Mesendoderm (in vitro differentiated cells): Measurements from ENCODE around the gene SLAMF6.

Experiments used
- DNase-seq: peaks from one replicate; pipeline ENCODE4 v3.0.0; 2013
- H2AK5ac ChIP-seq: 2 replicates; pipeline ENCODE4 v1.6.1; 2013; ENCODE audit warnings: low read length, inconsistent platforms
- H2BK120ac ChIP-seq: 2 replicates; pipeline ENCODE4 v1.6.1; 2013; ENCODE audit warnings: low read depth, mild to moderate bottlenecking, low read length, moderate library complexity, mixed read lengths
- H2BK15ac ChIP-seq: replicated peaks from 2 replicates; pipeline ENCODE4 v1.6.1; 2013; ENCODE audit warnings: low read depth, mild to moderate bottlenecking, moderate library complexity
- H2BK5ac ChIP-seq: 2 replicates; pipeline ENCODE4 v1.6.1; 2013; ENCODE audit warnings: low read length, inconsistent platforms
- H3K18ac ChIP-seq: 2 replicates; pipeline ENCODE4 v1.6.1; 2013; ENCODE audit warnings: mild to moderate bottlenecking, low read length, mixed read lengths
- H3K23ac ChIP-seq: one replicate; pipeline ENCODE4 v1.6.1; 2013; ENCODE audit warnings: low read length
- H3K27ac ChIP-seq: 2 replicates; pipeline ENCODE4 v1.5.1; 2013; ENCODE audit warnings: low read depth, mild to moderate bottlenecking, inconsistent platforms, low read length, moderate library complexity
- H3K27me3 ChIP-seq: 2 replicates; pipeline ENCODE4 v1.6.1; 2013; ENCODE audit warnings: low read length, control low read depth, mild to moderate bottlenecking, inconsistent platforms; ENCODE audit not compliant: insufficient read depth, poor library complexity
- H3K36me3 ChIP-seq: 2 replicates; pipeline ENCODE4 v1.6.1; 2013; ENCODE audit warnings: low read length, inconsistent platforms; ENCODE audit not compliant: control insufficient read depth, insufficient read depth
- H3K4ac ChIP-seq: one replicate; pipeline ENCODE4 v1.6.1; 2013; ENCODE audit warnings: low read depth, mild to moderate bottlenecking, low read length, moderate library complexity
- H3K4me1 ChIP-seq: 2 replicates; pipeline ENCODE4 v1.6.1; 2013; ENCODE audit warnings: low read depth, low read length, inconsistent platforms; ENCODE audit not compliant: control insufficient read depth
- H3K4me2 ChIP-seq: 2 replicates; pipeline ENCODE4 v1.6.1; 2013; ENCODE audit warnings: low read length
- H3K4me3 ChIP-seq: 2 replicates; pipeline ENCODE4 v1.5.1; 2013; ENCODE audit warnings: mild to moderate bottlenecking, low read length
- H3K56ac ChIP-seq: one replicate; pipeline ENCODE4 v1.6.1; 2013; ENCODE audit warnings: low read length
- H3K79me1 ChIP-seq: 2 replicates; pipeline ENCODE4 v1.6.1; 2013; ENCODE audit warnings: low read length, inconsistent platforms
- H3K79me2 ChIP-seq: 2 replicates; pipeline ENCODE4 v1.6.1; 2013; ENCODE audit warnings: mild to moderate bottlenecking, low read length; ENCODE audit not compliant: control insufficient read depth, insufficient read depth
- H3K9ac ChIP-seq: 2 replicates; pipeline ENCODE4 v1.6.1; 2013; ENCODE audit warnings: low read length, inconsistent platforms
- H4K5ac ChIP-seq: one replicate; pipeline ENCODE4 v1.6.1; 2013; ENCODE audit warnings: low read length
- H4K8ac ChIP-seq: one replicate; pipeline ENCODE4 v1.6.1; 2013; ENCODE audit warnings: low read depth, mild to moderate bottlenecking, control low read depth, low read length, moderate library complexity
- WGBS: extraction: QIAGEN DNeasy Blood & Tissue Kit; methylation state at CpG from one replicate; pipeline ENCODE4 v1.1.7; 2013; ENCODE audit warnings: low lambda C conversion rate, missing lambda C conversion rate; ENCODE audit not compliant: insufficient coverage; ENCODE audit errors: extremely low coverage; 5-methylcytosine and 5-hydroxymethylcytosine counted together

The SLAMF6 gene

DNA sequence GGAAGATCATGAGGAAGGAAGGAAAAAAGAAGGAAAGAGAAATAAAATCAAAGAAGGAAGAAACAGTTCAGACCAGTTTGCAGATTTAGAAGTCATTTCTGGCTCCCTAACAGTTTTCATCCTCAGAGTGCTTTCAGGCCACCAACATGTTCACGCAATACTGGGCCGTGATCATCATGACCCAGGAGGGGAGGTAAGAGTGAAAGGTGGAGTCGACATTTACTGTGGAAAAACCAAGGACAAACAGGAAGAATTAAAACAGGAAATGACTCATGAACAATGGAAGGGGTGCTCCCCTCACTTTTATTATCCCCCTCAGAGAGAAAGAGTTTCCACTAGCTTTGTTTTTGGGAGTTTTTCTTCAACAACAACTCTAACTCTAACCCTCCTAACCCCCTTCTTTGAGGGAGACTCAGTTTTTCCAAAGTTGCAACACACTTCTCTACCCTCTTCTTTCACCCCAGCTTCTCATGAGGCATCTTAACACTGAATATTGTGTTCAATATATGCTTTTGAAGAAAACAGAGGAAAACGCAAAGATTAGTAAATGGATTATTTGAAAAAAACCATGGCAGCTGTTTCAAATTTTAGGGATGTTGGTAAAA is 62.3 kb downstream of the SLAMF6 start:
- H3K27ac ChIP-seq, result no peak overlapping the region
- no peak overlapping the region for H3K18ac ChIP-seq
- H2AK5ac ChIP-seq, result no peak overlapping the region
- peak; percentile 19 for DNase-seq
- H2BK120ac ChIP-seq, result no peak overlapping the region
- no peak overlapping the region for H4K5ac ChIP-seq
- no peak overlapping the region for H3K4ac ChIP-seq
- no peak overlapping the region for H2BK5ac ChIP-seq
- no peak overlapping the region for H2BK15ac ChIP-seq
- H3K79me2 ChIP-seq, result no peaks in the 10 kb centered on the region
- no peaks in the 10 kb centered on the region for H3K79me1 ChIP-seq
- H3K9ac ChIP-seq, result no peak overlapping the region
- H3K27me3 ChIP-seq, result no peaks in the 10 kb centered on the region
- no peak overlapping the region for H3K56ac ChIP-seq
- H3K36me3 ChIP-seq, result no peaks in the 10 kb centered on the region
- no peak overlapping the region for H3K4me2 ChIP-seq
- no CpG with 5 or more reads among the region's 4 CpGs for WGBS
- no peak overlapping the region for H3K23ac ChIP-seq
- H3K4me1 ChIP-seq, result no peaks in the 10 kb centered on the region
- no peak overlapping the region for H3K4me3 ChIP-seq
- no peak overlapping the region for H4K8ac ChIP-seq

DNA sequence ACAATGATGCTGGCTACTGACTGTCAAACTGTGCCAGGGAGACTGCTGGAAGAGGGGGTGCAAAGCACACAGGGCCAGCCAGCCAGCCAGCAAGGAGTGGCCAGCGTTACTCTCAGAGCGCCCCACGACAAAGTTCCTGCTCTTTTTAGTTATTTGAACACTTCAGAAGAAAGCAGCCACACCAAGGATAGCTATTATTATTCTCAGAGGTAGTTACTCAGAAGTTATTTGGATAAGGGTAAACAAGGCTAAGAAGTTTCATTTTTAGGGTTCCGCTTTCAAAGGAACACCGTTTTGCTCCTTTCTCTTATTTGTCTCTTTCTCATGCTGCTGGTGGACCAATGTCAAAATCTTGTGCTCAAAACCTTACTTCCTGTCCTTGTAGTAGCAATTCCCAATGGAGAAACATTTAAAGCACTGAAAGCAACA is 62.8 kb downstream of the SLAMF6 start:
- H3K27ac ChIP-seq, result no peak overlapping the region
- H3K56ac ChIP-seq, result no peak overlapping the region
- DNase-seq, result no peak
- H3K4ac ChIP-seq, result peak overlapping the region; percentile 55
- no peak overlapping the region for H3K4me3 ChIP-seq
- no peak overlapping the region for H4K8ac ChIP-seq
- H2AK5ac ChIP-seq, result no peak overlapping the region
- H2BK15ac ChIP-seq, result no peak overlapping the region
- H3K79me2 ChIP-seq, result no peaks in the 10 kb centered on the region
- H3K36me3 ChIP-seq, result no peaks in the 10 kb centered on the region
- no peak overlapping the region for H3K4me2 ChIP-seq
- no peaks in the 10 kb centered on the region for H3K79me1 ChIP-seq
- no peak overlapping the region for H3K23ac ChIP-seq
- no peak overlapping the region for H2BK5ac ChIP-seq
- no CpG with 5 or more reads among the region's 5 CpGs for WGBS
- H3K18ac ChIP-seq, result peak overlapping the region; percentile 90
- no peaks in the 10 kb centered on the region for H3K4me1 ChIP-seq
- no peaks in the 10 kb centered on the region for H3K27me3 ChIP-seq
- H3K9ac ChIP-seq, result no peak overlapping the region
- no peak overlapping the region for H2BK120ac ChIP-seq
- H4K5ac ChIP-seq, result no peak overlapping the region

DNA sequence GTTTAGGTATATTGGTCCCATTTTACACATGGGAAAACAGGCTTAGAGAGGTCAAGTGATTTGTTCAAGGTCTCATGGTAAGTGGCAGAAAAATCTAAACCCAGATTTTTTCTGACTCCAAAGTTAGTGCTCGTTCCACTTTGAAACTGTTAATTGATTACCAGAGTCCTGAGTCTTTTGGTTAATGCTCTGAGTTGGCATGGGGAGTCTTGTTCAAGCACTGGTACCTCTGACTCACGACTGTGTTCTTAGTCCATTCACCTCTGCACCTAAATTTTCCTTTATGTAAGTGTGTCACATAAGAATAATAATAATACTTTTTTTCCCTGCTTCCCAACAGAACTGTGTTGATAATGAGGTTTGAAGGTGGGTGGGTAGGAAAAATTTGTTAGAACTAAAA is 63.4 kb downstream of the SLAMF6 start:
- Histone ChIP-seq H2AK5ac (no peak overlapping the region), H3K4me2 (no peak overlapping the region), H3K27ac (no peak overlapping the region), H3K79me1 (no peaks in the 10 kb centered on the region), H4K5ac (no peak overlapping the region), H3K56ac (no peak overlapping the region), H3K23ac (no peak overlapping the region), H3K9ac (no peak overlapping the region), H3K4ac (no peak overlapping the region), H4K8ac (no peak overlapping the region), H2BK120ac (no peak overlapping the region), H3K4me3 (no peak overlapping the region), H3K79me2 (no peaks in the 10 kb centered on the region), H3K18ac (no peak overlapping the region), H3K4me1 (no peaks in the 10 kb centered on the region), H2BK5ac (no peak overlapping the region), H3K36me3 (no peaks in the 10 kb centered on the region), H2BK15ac (no peak overlapping the region), H3K27me3 (no peaks in the 10 kb centered on the region)
- WGBS, result no CpG with 5 or more reads among the region's 2 CpGs
- DNase-seq, result no peak

DNA sequence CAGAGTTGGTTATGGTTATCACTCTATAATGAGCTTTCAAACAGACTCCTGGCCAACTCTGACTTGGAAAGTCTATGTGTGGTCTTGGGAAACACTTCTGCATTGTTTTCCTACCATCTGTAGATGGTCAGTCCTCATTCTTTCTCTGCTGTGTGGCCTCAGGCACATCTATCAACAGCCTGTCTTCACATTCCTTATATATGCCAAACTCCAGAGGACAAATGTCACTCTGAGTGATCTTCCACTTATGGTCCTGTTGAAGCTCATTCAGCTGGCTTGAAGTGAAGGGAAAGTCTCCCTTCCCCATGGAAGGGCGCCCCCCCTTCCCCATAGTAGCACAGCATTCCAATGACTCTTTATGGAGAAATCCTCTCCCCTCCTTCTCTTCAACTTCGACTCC is 64.0 kb downstream of the SLAMF6 start:
- no peaks in the 10 kb centered on the region for H3K79me1 ChIP-seq
- no CpG with 5 or more reads among the region's 2 CpGs for WGBS
- peak; percentile 26 for DNase-seq

DNA sequence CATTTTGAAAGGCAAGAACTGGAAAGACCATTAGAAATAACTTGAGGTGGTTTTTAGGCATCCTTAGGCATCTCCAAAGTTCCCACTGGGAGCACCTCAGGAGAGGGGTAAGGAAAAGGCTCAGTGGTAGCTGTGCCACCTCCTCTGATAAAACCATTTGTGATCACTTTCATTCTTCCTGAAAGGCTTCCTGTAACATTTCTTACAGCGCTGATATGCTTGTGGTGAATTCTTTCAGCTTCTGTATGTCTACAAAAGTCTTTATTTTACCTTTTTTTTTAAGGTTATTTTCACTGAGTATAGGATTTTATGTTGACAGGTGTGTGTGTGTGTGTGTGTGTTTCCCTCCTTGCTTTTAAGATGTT is 67.9 kb downstream of the SLAMF6 start:
- Histone ChIP-seq H3K79me2 (no peaks in the 10 kb centered on the region), H3K9ac (no peak overlapping the region), H3K18ac (no peak overlapping the region), H2AK5ac (no peak overlapping the region), H3K4ac (no peak overlapping the region), H3K27ac (no peak overlapping the region), H3K4me3 (no peak overlapping the region), H4K5ac (no peak overlapping the region), H3K36me3 (no peaks in the 10 kb centered on the region), H2BK120ac (no peak overlapping the region), H4K8ac (no peak overlapping the region), H3K79me1 (no peaks in the 10 kb centered on the region), H3K4me1 (no peaks in the 10 kb centered on the region), H2BK15ac (no peak overlapping the region), H3K27me3 (no peaks in the 10 kb centered on the region), H2BK5ac (no peak overlapping the region), H3K23ac (no peak overlapping the region), H3K4me2 (no peak overlapping the region), H3K56ac (no peak overlapping the region)
- WGBS, result no CpG with 5 or more reads among the region's 1 CpG
- DNase-seq, result no peak

More for the DNA sequence above, 64.0 kb downstream of the SLAMF6 start:
- H2BK120ac ChIP-seq, result no peak overlapping the region
- no peak overlapping the region for H4K8ac ChIP-seq
- H3K56ac ChIP-seq, result no peak overlapping the region
- H3K9ac ChIP-seq, result no peak overlapping the region
- no peak overlapping the region for H2AK5ac ChIP-seq
- H4K5ac ChIP-seq, result no peak overlapping the region
- H2BK15ac ChIP-seq, result no peak overlapping the region
- no peak overlapping the region for H3K23ac ChIP-seq
- no peak overlapping the region for H3K27ac ChIP-seq
- H3K4ac ChIP-seq, result no peak overlapping the region
- H3K36me3 ChIP-seq, result no peaks in the 10 kb centered on the region
- H3K79me2 ChIP-seq, result no peaks in the 10 kb centered on the region
- H3K4me1 ChIP-seq, result no peaks in the 10 kb centered on the region
- no peaks in the 10 kb centered on the region for H3K27me3 ChIP-seq
- H3K4me2 ChIP-seq, result no peak overlapping the region
- H2BK5ac ChIP-seq, result no peak overlapping the region
- H3K4me3 ChIP-seq, result no peak overlapping the region
- no peak overlapping the region for H3K18ac ChIP-seq
